DMS53 treated with DMSO at 0.1 percent for 48 hours (cell line): Measurements from ENCODE around the gene DDX20.
"Not testable (repeated sequence)": the region's sequence is repeated elsewhere in the genome, so short reads cannot be mapped to it uniquely, and the experiment has no call there.

Experiments
- DNase-seq: peaks from one replicate; lab custom pipeline; 2025; ENCODE audit not compliant: unreplicated experiment; lab: John Stamatoyannopoulos, UW

The DDX20 gene

DNA sequence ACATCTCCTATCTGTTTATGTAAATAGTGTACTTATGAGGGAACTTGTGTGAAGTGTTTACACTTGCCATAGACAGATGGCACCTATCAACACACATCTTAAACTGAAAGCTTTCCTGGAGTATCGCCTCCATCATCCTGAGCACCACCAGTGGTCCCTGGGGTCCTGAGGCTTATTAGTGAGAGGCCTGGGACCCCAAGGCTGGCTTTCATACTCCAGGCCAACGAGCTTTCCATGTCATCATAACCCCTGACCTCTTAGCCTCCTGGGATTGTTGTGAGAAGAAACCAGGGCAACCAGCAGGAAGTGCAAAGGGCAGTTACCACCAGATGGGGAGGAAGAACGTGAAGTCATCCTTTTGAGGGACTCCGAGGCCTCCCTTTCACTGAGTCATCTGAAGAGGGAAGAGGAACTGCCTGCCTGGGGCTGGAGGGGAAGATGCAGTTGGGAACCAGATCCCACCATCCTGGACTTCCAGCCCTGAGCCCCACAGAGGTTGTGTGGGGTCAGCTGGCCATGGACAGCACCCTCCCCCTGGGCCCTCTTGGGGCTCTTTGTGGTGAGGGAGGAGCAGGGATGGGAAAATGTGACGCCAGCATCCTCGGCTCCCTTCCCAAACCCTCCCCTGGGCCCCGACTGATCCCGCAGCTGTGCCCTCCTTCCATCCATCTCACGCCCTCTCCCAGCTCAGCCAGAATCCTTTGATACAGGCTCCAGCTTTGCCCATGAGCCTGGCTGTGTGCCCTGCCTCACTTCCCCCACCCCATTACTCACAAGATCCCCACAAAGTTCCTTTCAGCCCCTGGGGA, 22.3 kb upstream of the DDX20 start:
- peak; percentile 94 for DNase-seq

DNA sequence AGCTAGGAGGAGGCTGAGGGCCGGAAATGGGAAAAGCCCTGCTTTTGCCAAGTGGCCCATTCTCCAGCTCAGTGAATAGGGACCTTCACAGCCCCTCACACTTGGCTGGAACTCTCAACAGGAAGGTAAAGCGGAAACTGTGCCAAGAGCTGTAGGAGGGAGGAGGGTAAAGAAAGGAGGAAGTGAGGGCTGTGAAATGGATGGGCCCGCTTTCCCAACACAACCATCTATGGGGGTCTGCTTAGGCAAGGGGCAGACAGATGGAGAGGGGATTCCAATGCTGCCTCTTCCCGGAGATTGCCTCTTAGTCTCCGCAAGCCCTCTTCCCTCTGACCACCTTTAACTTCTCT, 21.7 kb upstream of the DDX20 start:
- DNase-seq, result no peak

DNA sequence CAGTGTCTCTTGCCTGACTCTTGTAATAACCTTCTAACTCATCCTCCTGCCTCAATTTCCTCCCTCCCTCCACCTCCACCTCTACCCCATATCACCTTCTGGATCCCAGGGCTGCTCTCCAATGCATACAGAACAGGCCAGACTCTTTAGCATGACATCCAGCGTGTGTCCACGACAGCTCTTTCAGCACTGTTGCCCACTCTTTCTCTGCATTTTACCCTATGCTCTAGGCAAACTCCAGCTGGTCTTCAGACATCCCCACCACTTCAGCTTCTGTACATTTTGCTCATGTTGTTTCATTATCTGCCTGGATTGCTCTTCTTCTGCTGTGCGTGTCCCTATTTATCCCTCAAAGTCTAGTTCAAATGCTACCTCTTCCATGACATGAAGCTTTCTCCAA, 21.3 kb upstream of the DDX20 start:
- DNase-seq, result no peak

DNA sequence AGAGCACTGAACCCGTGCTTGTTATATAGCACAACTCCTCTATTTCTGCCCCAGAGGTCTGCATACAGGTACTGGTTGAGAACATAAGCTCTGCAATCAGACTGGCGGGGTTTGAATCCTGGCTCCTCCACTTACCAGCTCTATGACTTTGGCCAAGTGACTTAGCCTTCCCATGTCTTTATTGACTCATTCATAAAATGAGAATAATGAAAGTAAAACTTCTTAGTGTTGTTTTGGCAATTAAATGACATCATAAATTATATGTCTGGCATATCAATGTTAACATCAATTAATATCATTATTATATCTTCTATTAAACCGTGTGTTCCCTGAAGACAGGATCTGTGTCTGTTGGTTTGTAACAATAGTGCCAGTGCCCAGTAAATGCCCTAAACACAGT, 20.8 kb upstream of the DDX20 start:
- no peak for DNase-seq

DNA sequence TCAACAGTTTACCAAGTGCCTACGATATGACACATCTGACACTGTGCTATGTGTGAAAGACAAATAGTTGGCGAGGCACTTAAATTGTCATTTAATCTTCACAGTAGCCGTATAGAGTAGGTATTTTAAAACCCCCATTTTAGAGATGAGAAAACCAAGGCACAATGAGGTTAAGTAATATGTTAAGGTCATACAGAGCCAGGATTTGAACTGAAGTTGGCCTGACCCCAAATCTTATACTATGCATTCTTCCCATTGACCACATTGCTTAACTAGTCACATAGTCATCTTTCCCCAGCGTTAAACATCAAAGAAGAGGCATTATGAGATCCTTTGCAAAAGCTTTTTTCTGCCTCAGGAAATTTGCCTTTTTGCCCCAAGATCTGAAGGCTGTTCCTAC, 20.4 kb upstream of the DDX20 start:
- no peak for DNase-seq

- no peak for DNase-seq
Measured at GRCh38 chr1:111735858-111736544, 19.7 kb upstream of the DDX20 start.

DNA sequence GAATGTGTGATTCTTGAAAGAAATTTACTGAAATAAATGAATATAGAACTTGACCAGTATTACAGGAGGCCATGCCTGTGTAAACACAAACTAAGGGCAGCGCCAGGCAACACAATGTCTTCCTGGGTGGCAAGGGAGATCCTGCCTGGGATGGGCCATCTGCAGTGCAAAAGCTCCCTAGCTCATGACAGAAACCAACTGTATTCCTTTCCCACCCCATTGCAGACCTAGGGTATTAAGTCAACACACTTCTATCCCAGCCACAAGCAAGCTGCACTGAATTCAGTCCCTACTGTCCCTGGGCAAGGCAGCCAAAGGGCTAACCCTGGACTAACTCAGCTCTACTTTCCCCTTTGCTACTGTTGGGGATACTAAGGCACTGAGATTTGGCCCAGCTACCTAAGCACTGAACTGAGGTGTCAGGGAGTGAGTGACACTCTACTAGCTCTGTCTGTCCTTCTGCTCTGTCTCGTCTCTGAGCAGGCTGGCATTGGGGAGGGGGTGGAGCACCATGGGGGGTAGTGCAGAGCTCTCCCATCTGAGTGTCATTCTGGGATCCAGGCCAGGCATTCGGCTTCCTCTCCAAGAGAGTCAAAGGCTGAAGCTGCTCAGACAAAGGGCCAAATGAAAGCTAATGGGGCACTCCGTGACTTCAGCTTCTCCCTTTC, 19.0 kb upstream of the DDX20 start:
- no peak for DNase-seq

GRCh38 chr1:111737216-111738132, 18.2 kb upstream of the DDX20 start:
- no peak for DNase-seq

- DNase-seq, result no peak
Measured at GRCh38 chr1:111738133-111738435, 17.6 kb upstream of the DDX20 start.

DNA sequence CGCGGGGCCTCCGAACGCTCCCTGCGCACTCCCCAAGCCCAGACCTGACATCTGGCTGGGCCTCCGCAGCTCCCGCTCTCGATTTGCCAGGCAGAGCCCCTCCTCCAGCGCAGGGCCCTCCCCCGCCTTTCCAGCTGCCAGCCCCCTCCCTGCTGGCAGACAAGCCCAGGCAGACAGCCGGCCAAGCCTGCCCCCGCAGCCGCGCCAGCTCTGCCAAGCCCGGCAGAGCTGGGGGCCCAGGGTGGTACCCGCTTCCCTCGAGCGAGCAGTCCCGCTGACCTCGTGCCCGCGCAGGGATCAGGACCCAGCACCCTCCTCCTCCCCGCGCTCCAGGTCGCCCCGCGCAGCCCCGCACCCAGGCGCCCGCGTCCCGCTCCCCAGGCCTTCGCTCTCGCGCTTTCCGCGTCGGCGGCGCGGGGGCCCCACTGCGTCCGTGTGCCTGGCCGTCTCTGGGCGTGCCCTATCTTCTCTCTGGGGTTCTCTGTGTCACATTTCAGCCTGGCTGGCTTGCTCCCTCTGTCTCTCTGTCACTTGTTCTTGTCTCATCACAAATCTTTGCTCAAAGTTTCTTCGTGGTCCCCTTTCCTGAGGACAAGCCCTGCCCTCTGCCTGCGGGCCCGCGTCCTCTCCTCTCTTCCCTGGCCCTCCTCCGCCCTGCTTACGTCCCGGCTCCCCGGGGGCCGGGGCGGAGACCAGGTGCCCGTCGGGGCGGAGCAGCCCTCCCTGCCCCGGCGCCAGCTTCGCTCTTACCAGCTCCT, 17.1 kb upstream of the DDX20 start:
- peak; percentile 84 for DNase-seq

DNA sequence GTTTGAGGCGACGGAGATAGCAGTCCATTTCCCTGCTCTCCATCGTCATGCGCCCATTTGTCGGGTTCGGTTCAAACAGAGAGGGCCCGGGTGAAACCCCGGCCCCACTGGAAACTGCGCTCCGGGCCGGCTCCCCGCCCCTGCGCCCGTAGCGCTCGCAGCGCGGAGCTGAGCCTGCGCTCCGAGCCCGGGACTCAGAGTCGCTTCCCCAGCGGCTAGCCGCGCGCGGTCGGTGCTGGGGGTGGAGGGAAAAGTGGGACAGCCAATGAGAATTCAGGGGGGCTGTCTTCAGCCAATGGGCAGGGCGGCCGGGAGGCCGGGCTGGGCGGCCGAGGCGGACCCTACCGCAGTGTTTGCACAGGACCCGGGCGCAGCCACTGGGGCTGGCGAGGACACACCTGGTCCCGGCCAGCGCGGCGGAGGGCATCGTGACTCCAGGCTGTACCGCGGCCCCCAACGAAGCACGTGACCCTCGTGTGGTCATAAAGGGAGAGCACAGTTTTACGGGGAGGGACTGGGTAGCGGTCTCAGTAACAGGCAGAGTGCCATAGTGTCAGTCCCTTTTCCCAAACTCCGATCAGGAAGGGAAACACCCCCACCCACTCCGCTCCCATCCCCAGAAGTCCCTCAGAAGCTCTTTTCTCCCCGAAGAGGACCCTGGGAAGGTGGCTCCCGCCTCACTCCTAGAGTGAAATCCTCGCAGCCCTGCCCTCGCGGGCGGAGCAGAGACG, 16.3 kb upstream of the DDX20 start, which contains the start of gene INKA2:
INKA2 (minus strand) TSS at position 202 of the 731 bp plus-strand sequence; CDS start at position 49, 153 bp downstream.
- DNase-seq, result peak; percentile 91

DNA sequence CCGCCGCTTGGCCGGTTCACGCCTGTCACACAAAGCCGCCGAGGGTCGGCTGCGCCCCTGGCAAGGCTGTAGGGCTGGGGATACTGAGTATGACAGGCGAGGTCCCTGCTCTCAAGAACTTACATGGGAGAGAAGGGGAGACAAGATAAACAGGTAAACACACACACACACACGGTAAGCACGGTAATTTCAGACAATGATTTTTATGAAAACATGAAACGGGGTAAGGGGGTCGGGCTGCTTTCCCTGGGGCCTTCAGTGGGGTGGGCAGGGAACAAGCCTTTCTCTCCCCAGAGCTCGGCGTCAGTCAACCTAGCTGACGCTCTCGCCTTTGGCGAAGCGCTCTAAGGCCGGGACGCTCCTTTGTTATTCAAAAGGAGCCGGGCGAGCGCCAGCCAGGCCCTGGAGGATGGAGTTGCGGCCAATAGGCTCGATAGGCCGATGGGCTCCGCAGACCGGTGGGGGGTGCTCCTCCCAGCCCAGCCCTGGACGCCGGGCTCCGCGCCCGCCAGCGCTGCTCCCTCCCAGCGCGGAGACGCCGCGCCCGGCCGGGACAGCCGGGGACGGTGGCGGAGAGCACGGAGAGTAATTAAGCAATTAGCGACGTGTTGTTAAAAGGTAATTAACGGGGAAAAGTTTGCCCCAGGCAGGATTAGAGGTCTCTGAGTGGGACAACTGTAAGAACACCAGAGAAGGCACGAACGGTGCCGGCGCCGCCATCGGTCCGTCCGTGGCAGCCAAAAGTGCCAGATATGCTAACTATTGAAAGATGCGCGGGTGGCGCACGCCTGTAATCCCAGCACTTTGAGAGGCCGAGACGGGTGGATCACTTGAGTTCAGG, 15.6 kb upstream of the DDX20 start:
- peak; percentile 62 for DNase-seq

DNA sequence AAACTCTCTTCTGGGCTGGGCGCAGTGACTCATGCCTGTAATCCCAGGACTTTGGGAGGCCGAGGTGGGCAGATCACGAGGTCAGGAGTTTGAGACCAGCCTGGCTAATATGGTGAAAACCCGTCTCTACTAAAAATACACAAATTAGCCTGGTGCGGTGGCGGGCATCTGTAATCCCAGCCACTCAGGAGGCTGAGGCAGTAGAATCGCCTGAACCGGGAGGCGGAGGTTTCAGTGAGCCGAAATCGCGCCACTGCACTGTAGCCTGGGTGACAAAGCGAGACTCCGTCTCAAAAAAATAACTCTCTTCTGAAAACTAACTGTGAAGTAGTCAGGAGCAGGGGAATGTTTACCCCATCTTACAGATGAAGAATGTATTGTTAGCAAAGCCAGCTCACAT, 13.4 kb upstream of the DDX20 start:
- not testable (repeated sequence) for DNase-seq

DNA sequence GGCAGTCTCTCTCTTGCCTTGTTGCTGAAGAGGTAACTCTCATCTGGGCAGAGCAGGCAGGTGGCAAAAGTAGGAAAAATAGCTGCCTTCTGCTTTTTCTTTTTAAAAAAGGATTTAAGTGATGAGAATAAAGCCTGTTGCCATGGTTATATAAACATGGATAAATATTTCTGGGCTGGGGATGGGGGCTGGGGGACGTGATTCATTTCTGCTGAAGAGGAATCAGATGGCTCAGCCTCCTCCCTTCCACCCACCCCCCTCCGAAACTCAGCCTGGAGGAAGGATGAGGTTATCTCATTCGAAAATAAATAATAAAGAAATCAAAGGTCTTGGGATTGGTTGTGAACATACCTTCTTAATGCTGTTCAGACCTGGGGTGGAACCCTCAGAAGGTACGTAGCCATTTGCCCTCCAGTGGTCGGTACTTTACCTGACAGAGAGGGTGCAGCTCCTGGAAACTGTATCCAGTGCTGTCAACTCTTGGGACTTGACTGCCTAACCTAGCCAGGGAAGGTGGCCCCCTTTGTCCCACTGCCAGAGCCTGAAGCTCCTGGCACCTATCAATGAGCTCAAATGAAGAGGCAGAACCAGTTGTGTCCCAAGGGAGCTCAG, 12.7 kb upstream of the DDX20 start:
- DNase-seq, result no peak

DNA sequence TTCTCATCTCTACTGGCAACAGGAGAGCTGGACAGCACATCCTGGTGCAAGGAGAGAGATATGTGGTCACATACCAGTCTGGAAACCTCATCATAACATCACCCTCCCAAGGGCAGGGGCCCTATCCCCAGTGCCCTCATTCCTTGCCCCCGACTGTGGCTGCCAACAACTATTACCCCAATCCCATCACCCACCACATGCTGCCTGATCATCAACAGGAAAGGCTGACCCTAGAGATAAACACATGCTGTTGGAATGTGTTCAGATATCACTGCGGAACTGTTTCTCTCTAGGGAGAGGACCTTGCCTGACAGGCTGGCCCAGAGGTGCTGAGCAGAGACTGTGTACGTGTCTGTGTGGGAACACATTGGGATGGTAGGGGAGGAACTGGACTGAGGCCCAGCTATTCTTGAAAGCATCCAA, 12.0 kb upstream of the DDX20 start:
- no peak for DNase-seq

DNA sequence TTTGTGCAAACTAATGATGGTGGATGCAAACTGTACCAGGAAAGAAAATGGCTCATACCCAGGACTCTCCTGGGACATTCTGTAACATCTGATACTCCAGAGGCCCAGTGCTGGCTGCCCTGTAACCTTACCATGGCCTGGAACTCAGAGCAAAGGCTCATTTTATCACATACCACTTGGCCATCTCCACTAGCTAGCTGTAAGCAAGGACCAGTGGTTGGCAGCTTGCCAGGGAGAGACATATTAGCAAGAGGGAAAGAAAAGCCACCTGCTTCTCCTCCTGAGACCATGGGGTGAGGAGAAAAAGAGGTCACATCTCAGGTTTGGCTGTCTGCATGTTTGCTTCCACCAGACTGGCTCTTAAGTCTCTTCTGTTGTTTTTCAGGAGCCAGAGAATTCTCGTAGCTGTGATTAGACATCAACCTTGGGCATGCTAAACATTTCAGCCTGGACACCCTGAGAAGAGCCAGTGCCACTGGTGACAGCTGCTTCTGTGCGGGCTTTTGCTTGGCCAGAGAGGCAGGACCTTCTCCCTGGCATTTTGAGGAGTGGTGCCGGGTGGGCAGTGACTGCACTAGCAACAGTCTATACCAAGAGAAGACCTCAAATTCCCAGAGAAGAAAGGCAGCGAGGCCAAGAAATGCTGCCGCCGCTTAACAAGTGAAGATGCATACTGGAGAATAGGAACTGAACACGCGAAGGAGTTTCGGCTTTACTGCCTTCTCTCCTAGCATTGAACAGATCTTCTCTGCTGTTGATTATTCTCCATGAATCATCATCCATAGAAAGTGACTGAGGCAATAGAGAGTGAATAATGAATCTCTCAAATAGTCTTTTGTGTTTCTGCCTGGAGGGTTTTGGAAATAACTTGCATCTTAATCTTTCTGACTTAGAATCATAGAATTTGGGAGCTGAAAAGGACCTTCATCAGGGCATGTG, 9.8 kb upstream of the DDX20 start:
- DNase-seq, result no peak

DNA sequence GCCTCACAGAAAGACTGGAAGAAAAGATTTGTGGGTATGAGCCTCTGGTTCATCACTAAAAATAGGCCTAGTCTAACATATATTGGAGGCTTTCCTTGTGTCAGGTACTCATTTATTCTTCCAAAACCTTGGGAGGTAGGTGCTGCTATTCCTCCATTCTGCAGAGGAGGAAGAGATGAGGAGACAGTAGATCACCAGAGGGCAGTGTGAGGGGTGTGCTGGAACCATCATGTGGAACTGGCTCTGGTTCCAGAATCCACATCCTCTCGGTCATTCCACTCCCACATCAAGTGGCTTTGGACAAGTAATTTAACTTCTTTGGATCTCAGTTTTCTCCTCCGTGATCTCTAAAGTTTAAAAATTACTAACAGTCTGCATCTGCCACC, 9.1 kb upstream of the DDX20 start:
- DNase-seq, result no peak
